Keratinocyte (primary cell): Measurements from ENCODE around the gene INA. TPM values are rescaled to one million over a fixed set of nuclear protein-coding genes. Genes with fewer than 3 reads are reported as not detected.
"Not testable (repeated sequence)": the region's sequence is repeated elsewhere in the genome, so short reads cannot be mapped to it uniquely, and the experiment has no call there.

Source experiments
- DNase-seq: peaks from one replicate; pipeline ENCODE4 v3.0.0-alpha.2; 2011; ENCODE audit warnings: low read depth, missing footprints, low spot score
- FAIRE-seq: peaks from 2 replicates; lab custom pipeline; 2011; peaks lifted over from hg19 to GRCh38; lab: Jason Lieb, UNC
- H2AFZ ChIP-seq: 2 replicates; pipeline ENCODE4 v1.6.0; 2012; ENCODE audit warnings: low read length, control low read depth, inconsistent platforms; ENCODE audit not compliant: control insufficient read depth
- H3K27ac ChIP-seq: 2 replicates; pipeline ENCODE4 v1.5.1; 2011; ENCODE audit warnings: low read length; ENCODE audit not compliant: control insufficient read depth, insufficient read depth
- H3K27me3 ChIP-seq: 3 replicates; pipeline ENCODE4 v1.6.0; 2011; ENCODE audit warnings: low read length; ENCODE audit not compliant: control insufficient read depth, insufficient read depth; ENCODE audit errors: extremely low read depth
- H3K36me3 ChIP-seq, 2 experiments: 2 replicates in 1 of 2; 3 replicates in 1 of 2; pipeline ENCODE4 v1.5.1; 2011; ENCODE audit warnings: low read length in 2 of 2, mild to moderate bottlenecking in 1 of 2; ENCODE audit not compliant: control insufficient read depth in 2 of 2, insufficient read depth in 2 of 2; ENCODE audit errors: extremely low read depth in 1 of 2
- H3K4me1 ChIP-seq: 3 replicates; pipeline ENCODE4 v1.5.1; 2011; ENCODE audit warnings: low read length; ENCODE audit not compliant: control insufficient read depth, insufficient read depth; ENCODE audit errors: extremely low read depth
- H3K4me2 ChIP-seq: 3 replicates; pipeline ENCODE4 v1.6.0; 2011; ENCODE audit warnings: low read depth, low read length; ENCODE audit not compliant: control insufficient read depth, insufficient read depth; ENCODE audit errors: extremely low read depth
- H3K4me3 ChIP-seq, 3 experiments: fragments of 200-600 bp in 1 of 3; sonication (generic) in 1 of 3; 2 replicates in 2 of 3; 3 replicates in 1 of 3; pipeline ENCODE4 v1.5.1; 2011 to 2016; ENCODE audit warnings: low read length in 3 of 3, mild to moderate bottlenecking in 3 of 3, control low read depth in 2 of 3, inconsistent platforms in 1 of 3, low read depth in 1 of 3, mixed read lengths in 1 of 3, mixed run types in 1 of 3, moderate library complexity in 1 of 3; ENCODE audit not compliant: control insufficient read depth in 2 of 3, insufficient read depth in 2 of 3; ENCODE audit errors: extremely low read depth in 1 of 3
- H3K79me2 ChIP-seq: 2 replicates; pipeline ENCODE4 v1.6.0; 2012; ENCODE audit warnings: low read length; ENCODE audit not compliant: control insufficient read depth, insufficient read depth
- H3K9ac ChIP-seq: 3 replicates; pipeline ENCODE4 v1.6.0; 2011; ENCODE audit warnings: low read length; ENCODE audit not compliant: control insufficient read depth, insufficient read depth; ENCODE audit errors: extremely low read depth
- H3K9me1 ChIP-seq: 3 replicates; pipeline ENCODE4 v1.6.0; 2011; ENCODE audit warnings: low read length; ENCODE audit not compliant: control insufficient read depth, insufficient read depth; ENCODE audit errors: extremely low read depth
- H3K9me3 ChIP-seq: 2 replicates; pipeline ENCODE4 v1.5.1; 2012; ENCODE audit warnings: low read depth, low read length; ENCODE audit not compliant: control insufficient read depth
- H4K20me1 ChIP-seq: 3 replicates; pipeline ENCODE4 v1.6.0; 2011; ENCODE audit warnings: low read length; ENCODE audit not compliant: control insufficient read depth, insufficient read depth; ENCODE audit errors: extremely low read depth
- EZH2 ChIP-seq: IDR thresholded peaks from one replicate; pipeline ENCODE4 v1.6.1; 2012; ENCODE audit warnings: inconsistent platforms, mild to moderate bottlenecking, low read length, moderate library complexity
- dilution Hi-C: fragments of 300-500 bp; cut with MboI; formaldehyde crosslinking; loops from one replicate; pipeline ENCODE4 v1.7.0; 2020; ENCODE audit warnings: low sequenced_read_pairs; ENCODE audit not compliant: extremely low pct_ligation_motif_present
- polyA plus RNA-seq, 5 experiments: library from polyadenylated mRNA; depleted of rRNA in 3 of 5; stranded (reverse) in 3 of 5; stranded (forward) in 1 of 5; unstranded in 1 of 5; fragments of >200 nt; gene quantifications; 1 replicate in 1 of 5; 2 replicates in 3 of 5; 3 replicates in 1 of 5; pipeline versions ENCODE4 v1.2.1 to v1.2.3, GENCODE V29; 2011 to 2012; ENCODE audit warnings: missing spikeins in 2 of 5, low read depth in 1 of 5, low replicate concordance in 1 of 5
- TF ChIP-seq, protein P1 (sequence below), 3 experiments: IDR thresholded peaks in 1 of 3; conservative IDR thresholded peaks in 1 of 3; optimal IDR thresholded peaks in 1 of 3; 2 replicates in 2 of 3; 3 replicates in 1 of 3; pipeline versions ENCODE3 to v1.5.1; 2011; ENCODE audit warnings: low read length in 3 of 3, mild to moderate bottlenecking in 3 of 3, moderate library complexity in 2 of 3, control low read depth in 1 of 3, inconsistent platforms in 1 of 3; ENCODE audit not compliant: insufficient read depth in 2 of 3; ENCODE audit errors: extremely low read depth in 1 of 3

Gene INA
- polyA plus RNA-seq, 1 donor (not counting 4 experiments of a cell fraction or from before 2014, with no cell fraction given), result 4.6 TPM

DNA sequence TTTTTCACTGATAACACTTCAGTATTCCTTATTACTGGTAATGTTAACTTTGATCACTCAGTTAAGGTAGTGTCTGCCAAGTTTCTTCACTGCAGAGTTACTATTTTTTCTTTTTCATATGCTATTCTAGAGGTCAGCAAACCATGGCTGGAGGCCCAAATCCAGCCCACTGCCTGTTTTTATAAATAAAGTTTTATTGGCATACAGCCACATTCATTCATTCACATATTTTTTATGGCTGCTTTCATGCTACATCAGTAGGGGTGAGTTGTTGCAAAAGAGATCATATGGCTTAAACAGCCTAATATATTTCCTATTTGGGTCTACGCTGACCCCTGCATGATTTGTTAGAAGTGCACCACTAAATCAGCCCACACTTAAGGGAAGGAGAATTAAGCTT lies 20.3 kb upstream of the INA start:
- Histone ChIP-seq H3K36me3 (no peaks in the 10 kb centered on the region), H3K9ac (no peak overlapping the region), H3K4me2 (no peak overlapping the region), H3K79me2 (no peaks in the 10 kb centered on the region), H3K9me1 (no peaks in the 10 kb centered on the region), H4K20me1 (no peaks in the 10 kb centered on the region), H3K27me3 (no peaks in the 10 kb centered on the region), H2AFZ (no peak overlapping the region), H3K4me3 (no peak overlapping the region), H3K9me3 (no peaks in the 10 kb centered on the region), H3K27ac (no peak overlapping the region), H3K4me1 (peaks cover 11% of the 10 kb centered on the region)
- dilution Hi-C loops, result no loop called here
- TF ChIP-seq, protein P1, sequence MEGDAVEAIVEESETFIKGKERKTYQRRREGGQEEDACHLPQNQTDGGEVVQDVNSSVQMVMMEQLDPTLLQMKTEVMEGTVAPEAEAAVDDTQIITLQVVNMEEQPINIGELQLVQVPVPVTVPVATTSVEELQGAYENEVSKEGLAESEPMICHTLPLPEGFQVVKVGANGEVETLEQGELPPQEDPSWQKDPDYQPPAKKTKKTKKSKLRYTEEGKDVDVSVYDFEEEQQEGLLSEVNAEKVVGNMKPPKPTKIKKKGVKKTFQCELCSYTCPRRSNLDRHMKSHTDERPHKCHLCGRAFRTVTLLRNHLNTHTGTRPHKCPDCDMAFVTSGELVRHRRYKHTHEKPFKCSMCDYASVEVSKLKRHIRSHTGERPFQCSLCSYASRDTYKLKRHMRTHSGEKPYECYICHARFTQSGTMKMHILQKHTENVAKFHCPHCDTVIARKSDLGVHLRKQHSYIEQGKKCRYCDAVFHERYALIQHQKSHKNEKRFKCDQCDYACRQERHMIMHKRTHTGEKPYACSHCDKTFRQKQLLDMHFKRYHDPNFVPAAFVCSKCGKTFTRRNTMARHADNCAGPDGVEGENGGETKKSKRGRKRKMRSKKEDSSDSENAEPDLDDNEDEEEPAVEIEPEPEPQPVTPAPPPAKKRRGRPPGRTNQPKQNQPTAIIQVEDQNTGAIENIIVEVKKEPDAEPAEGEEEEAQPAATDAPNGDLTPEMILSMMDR (optimal IDR thresholded peaks at IDR 0.05 in 1 of 3, IDR thresholded peaks at IDR 0.05 in 1 of 3, conservative IDR thresholded peaks at IDR 0.05 in 1 of 3; ENCODE audit: extremely low read depth in 1 of 3, insufficient read depth in 2 of 3, low read length in 3 of 3), result no peak
- no peak for TF ChIP-seq EZH2
- FAIRE-seq (no peak), DNase-seq (no peak)

DNA sequence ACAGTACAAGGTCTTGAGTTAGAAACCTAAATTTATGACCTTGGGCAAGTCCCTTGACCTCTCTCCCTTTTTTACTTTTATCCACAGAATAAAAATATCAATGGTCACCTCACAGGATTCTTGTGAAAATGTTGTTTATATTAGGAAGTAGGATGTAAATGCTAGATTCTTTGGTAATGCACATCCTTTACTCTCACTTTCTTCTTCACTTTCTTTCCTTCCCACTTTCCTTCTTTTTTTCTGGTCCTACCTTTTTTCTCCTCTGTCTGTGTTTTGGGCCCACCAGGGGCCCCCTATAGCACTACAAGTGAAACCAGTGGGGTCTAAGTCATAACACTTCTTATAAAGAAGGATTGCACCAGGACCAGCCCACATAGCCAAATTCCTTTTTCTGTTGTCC lies 19.1 kb upstream of the INA start:
- Histone ChIP-seq H3K9ac (no peak overlapping the region), H4K20me1 (no peaks in the 10 kb centered on the region), H3K9me3 (no peaks in the 10 kb centered on the region), H3K27me3 (no peaks in the 10 kb centered on the region), H3K4me2 (no peak overlapping the region), H2AFZ (no peak overlapping the region), H3K79me2 (no peaks in the 10 kb centered on the region), H3K9me1 (no peaks in the 10 kb centered on the region), H3K36me3 (no peaks in the 10 kb centered on the region), H3K27ac (no peak overlapping the region), H3K4me1 (peaks cover 11% of the 10 kb centered on the region), H3K4me3 (no peak overlapping the region)
- TF ChIP-seq, protein P1 (optimal IDR thresholded peaks at IDR 0.05 in 1 of 3, IDR thresholded peaks at IDR 0.05 in 1 of 3, conservative IDR thresholded peaks at IDR 0.05 in 1 of 3; ENCODE audit: extremely low read depth in 1 of 3, insufficient read depth in 2 of 3, low read length in 3 of 3), result no peak
- TF ChIP-seq EZH2, result no peak
- no peak for FAIRE-seq
- dilution Hi-C loops, result no loop called here
- DNase-seq, result no peak

DNA sequence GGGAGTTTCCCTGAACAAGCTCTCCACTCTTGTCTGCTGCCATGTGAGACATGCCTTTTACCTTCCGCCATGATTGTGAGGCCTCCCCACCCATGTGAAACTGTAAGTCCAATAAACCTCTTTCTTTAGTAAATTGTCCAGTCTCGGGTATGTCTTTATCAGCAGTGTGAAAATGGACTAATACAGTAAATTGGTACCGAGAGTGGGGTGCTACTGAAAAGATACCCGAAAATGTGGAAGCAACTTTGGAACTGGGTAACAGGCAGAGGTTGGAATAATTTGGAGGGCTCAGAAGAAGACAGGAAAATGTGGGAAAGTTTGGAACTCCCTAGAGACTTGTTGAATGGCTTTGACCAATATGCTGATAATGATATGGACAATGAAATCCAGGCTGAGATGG lies 18.0 kb upstream of the INA start:
- H3K4me3 ChIP-seq, H2AFZ ChIP-seq, H3K27me3 ChIP-seq, DNase-seq, H3K27ac ChIP-seq, H3K36me3 ChIP-seq, H3K79me2 ChIP-seq, dilution Hi-C loops, H4K20me1 ChIP-seq, H3K4me2 ChIP-seq, H3K9me1 ChIP-seq, FAIRE-seq, H3K9ac ChIP-seq, H3K9me3 ChIP-seq: not testable (repeated sequence)
- peaks cover 11% of the 10 kb centered on the region for H3K4me1 ChIP-seq
